T-cell (primary cell): ENCODE data around the gene FPR1. TPM values are rescaled to one million over a fixed set of nuclear protein-coding genes. Genes with fewer than 3 reads are reported as not detected.

Experiments
- ATAC-seq, 4 experiments: fragments of 200-7000 bp in 3 of 4; fragments of 150-1000 bp in 1 of 4; cut with Tn5 transposase; replicated peaks in 1 of 4; 1 replicate in 3 of 4; 2 replicates in 1 of 4; pipeline ENCODE4 v1.10.0; 2021; ENCODE audit warnings: moderate library complexity in 3 of 4, mild to moderate bottlenecking in 2 of 4, moderate number of reproducible peaks in 1 of 4
- CTCF ChIA-PET, 2 donors: fragments of 300-600 bp; sonication (Branson Sonifier 250); formaldehyde crosslinking; loops; one replicate each; lab custom pipeline; 2022; ENCODE audit warnings: antibody characterized with exemption in 2 of 2; lab: Charles Lee
- POLR2A ChIA-PET, 2 donors: fragments of 300-600 bp; sonication (Branson Sonifier 250); formaldehyde crosslinking; loops; one replicate each; lab custom pipeline; 2022; ENCODE audit warnings: antibody characterized with exemption in 2 of 2; lab: Charles Lee
- DNase-seq, 35 experiments: peaks; one replicate each; pipeline versions ENCODE4 v3.0.0 to v3.0.0-alpha.2; 2013 to 2023
- H3K27ac ChIP-seq: one replicate; pipeline ENCODE4 v1.5.1; 2013; ENCODE audit warnings: low read length
- H3K27me3 ChIP-seq, 2 experiments: replicated peaks in 1 of 2; 1 replicate in 1 of 2; 2 replicates in 1 of 2; pipeline versions ENCODE4 v1.6.1 to v1.7.0; 2013; ENCODE audit warnings: low read length in 1 of 2, mixed read lengths in 1 of 2; ENCODE audit not compliant: control insufficient read depth in 2 of 2, insufficient read depth in 2 of 2; ENCODE audit errors: extremely low read depth in 1 of 2
- H3K36me3 ChIP-seq, 2 donors: 1 replicate in 1 of 2; 2 replicates in 1 of 2; pipeline versions ENCODE4 v1.6.1 to v1.7.0; 2013; ENCODE audit warnings: low read length in 1 of 2; ENCODE audit not compliant: control insufficient read depth in 2 of 2, insufficient read depth in 1 of 2; ENCODE audit errors: extremely low read depth in 1 of 2
- H3K4me1 ChIP-seq, 2 experiments: 1 replicate in 1 of 2; 2 replicates in 1 of 2; pipeline versions ENCODE4 v1.6.1 to v1.7.0; 2013; ENCODE audit warnings: low read length in 2 of 2, mixed read lengths in 1 of 2; ENCODE audit not compliant: insufficient read depth in 2 of 2, control insufficient read depth in 1 of 2; ENCODE audit errors: extremely low read depth in 1 of 2
- H3K4me3 ChIP-seq, 2 donors: 1 replicate in 1 of 2; 2 replicates in 1 of 2; pipeline versions ENCODE4 v1.5.1 to v1.7.0; 2013; ENCODE audit warnings: mild to moderate bottlenecking in 2 of 2, low read length in 1 of 2, moderate library complexity in 1 of 2; ENCODE audit not compliant: control insufficient read depth in 1 of 2; ENCODE audit errors: extremely low read depth in 1 of 2
- H3K9me3 ChIP-seq: 2 replicates; pipeline ENCODE4 v1.7.0; 2013
- H3K27ac Mint-ChIP-seq, 2 donors: one replicate each; pipeline ENCODE4 v1.8.0; 2020 to 2021; ENCODE audit warnings: mild to moderate bottlenecking in 2 of 2, mixed read lengths in 2 of 2
- H3K27me3 Mint-ChIP-seq, 2 donors: one replicate each; pipeline ENCODE4 v1.8.0; 2021 to 2022; ENCODE audit warnings: mixed read lengths in 2 of 2
- H3K36me3 Mint-ChIP-seq: one replicate; pipeline ENCODE4 v1.8.0; 2021; ENCODE audit warnings: mixed read lengths
- H3K4me1 Mint-ChIP-seq, 3 donors: one replicate each; pipeline ENCODE4 v1.8.0; 2020 to 2022; ENCODE audit warnings: mixed read lengths in 3 of 3, mild to moderate bottlenecking in 1 of 3
- H3K4me3 Mint-ChIP-seq, 3 donors: one replicate each; pipeline ENCODE4 v1.8.0; 2020 to 2022; ENCODE audit warnings: mild to moderate bottlenecking in 3 of 3, mixed read lengths in 3 of 3, moderate library complexity in 3 of 3
- H3K9me3 Mint-ChIP-seq, 3 donors: one replicate each; pipeline ENCODE4 v1.8.0; 2020 to 2022; ENCODE audit warnings: mixed read lengths in 3 of 3
- WGBS: methylation state at CpG from one replicate; pipeline ENCODE4 v1.1.5; 2013; ENCODE audit warnings: missing lambda C conversion rate; ENCODE audit not compliant: insufficient coverage; 5-methylcytosine and 5-hydroxymethylcytosine counted together
- total RNA-seq, 35 experiments: library from RNA in 6 of 35; stranded (reverse) in 6 of 35; fragments of 120-200 nt in 1 of 35; gene quantifications; one replicate each; pipeline versions ENCODE4 v1.2.1 to v1.2.4 and lab custom pipeline; 2013 to 2026

Gene FPR1
- total RNA-seq, 5 donors from 2014 or later (not counting 1 experiment from before 2014, with no cell fraction given), result 0.13 to 0.19 TPM; not detected in 3

DNA sequence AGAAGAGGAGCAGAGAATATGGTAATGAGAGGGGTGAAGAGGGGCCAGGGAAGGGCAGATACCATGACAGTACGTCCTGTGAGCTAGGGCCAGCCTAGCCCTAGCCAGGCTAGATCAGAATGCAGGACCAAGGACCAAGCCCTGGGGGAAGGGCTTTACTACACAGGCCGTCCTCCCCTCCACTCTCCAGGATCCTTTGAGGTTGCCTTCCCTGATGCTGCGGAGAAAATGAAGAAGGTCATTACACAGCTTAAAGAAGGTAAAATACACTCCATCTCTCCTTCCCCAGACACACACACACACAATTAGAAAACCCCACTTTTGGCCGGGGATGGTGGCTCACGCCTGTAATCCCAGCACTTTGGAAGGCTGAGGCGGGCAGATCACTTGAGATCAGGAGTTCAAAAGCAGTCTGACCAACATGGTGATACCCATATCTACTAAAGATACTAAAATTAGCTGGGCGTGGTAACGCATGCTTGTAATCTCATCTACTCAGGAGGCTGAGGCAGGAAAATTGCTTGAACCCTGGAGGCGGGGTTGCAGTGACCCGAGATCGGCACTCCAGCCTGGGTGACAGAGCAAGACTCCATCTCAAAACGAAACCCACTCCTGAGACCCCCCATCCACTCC lies 50.1 kb downstream of the FPR1 start:
- Histone ChIP-seq H3K9me3 (no peaks in the 10 kb centered on the region), H3K36me3 (peaks cover 0 to 8% of the 10 kb centered on the region in 2 donors), H3K27ac (no peak overlapping the region), H3K27me3 (peaks cover 0 to 16% of the 10 kb centered on the region in 2 experiments), H3K4me1 (peaks cover 6 to 33% of the 10 kb centered on the region in 2 experiments), H3K4me3 (no peak overlapping the region)
- H3K27ac Mint-ChIP-seq, result no peak overlapping the region
- H3K27me3 Mint-ChIP-seq, result peaks cover 0 to 2% of the 10 kb centered on the region in 2 donors
- ChIA-PET POLR2A (no interaction called here), CTCF (no interaction called here)
- H3K4me1 Mint-ChIP-seq, result peaks cover 32 to 39% (median 35%) of the 10 kb centered on the region in 3 donors
- peaks cover 15% of the 10 kb centered on the region for H3K36me3 Mint-ChIP-seq
- WGBS, result 93% methylated on average over 6 of the region's 12 CpGs
- ATAC-seq, result no peak
- no peak overlapping the region for H3K4me3 Mint-ChIP-seq
- H3K9me3 Mint-ChIP-seq, result no peaks in the 10 kb centered on the region
- no peak for DNase-seq

DNA sequence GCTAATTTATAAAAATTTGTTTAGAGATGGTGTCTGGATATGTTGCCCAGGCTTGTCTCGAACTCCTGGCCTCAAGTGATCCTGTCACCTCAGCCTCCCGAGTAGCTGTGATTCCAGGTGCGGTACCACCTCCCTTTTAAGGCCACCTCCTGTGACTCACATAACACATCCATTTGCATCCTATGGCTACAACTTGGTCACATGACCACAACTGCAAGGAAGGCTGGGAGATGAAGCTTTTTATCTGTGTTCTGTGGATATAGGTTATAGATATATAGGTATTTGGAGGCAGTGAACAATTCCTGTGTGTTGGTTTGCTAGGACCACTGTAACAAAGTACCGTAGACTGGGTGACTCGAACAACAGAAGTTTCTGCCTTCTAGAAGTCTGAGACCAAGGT lies 52.5 kb downstream of the FPR1 start:
- peaks cover 7% of the 10 kb centered on the region for H3K36me3 Mint-ChIP-seq
- ChIA-PET CTCF (no interaction called here), POLR2A (no interaction called here)
- H3K4me3 Mint-ChIP-seq, result no peak overlapping the region
- WGBS, result 89% methylated on average over 2 of the region's 5 CpGs
- ATAC-seq (no peak), DNase-seq (no peak)
- H3K27me3 Mint-ChIP-seq, result peaks cover 0 to 2% of the 10 kb centered on the region in 2 donors
- H3K4me1 ChIP-seq, result peaks cover 6 to 20% of the 10 kb centered on the region in 2 experiments
- H3K27ac ChIP-seq, result no peak overlapping the region
- H3K4me3 ChIP-seq, result no peak overlapping the region
- no peaks in the 10 kb centered on the region for H3K9me3 ChIP-seq
- peaks cover 0 to 18% of the 10 kb centered on the region in 2 experiments for H3K27me3 ChIP-seq
- H3K27ac Mint-ChIP-seq, result no peak overlapping the region
- no peaks in the 10 kb centered on the region for H3K36me3 ChIP-seq
- H3K4me1 Mint-ChIP-seq, result peaks cover 15 to 16% (median 16%) of the 10 kb centered on the region in 3 donors
- H3K9me3 Mint-ChIP-seq, result no peaks in the 10 kb centered on the region

DNA sequence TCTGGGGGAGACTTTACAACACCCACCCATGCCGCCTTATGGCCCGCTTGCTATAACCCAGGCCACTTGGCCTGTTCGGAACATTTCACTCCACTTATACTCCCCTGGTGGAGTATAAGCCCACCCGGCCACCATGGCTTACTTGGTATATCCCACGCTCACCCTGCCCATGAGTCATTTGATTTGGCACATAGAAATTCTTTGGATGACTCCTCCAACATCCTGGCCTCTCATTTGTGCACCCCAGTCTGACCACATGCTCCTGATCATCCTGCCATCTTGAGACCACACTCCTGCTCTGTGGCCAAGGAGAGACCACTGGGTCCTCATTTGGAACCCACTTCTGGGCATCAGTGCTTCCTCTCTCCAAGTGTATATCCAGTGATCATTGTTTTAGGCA lies 53.4 kb downstream of the FPR1 start:
- peaks cover 9 to 13% (median 9%) of the 10 kb centered on the region in 3 donors for H3K4me1 Mint-ChIP-seq
- H3K36me3 ChIP-seq, result no peaks in the 10 kb centered on the region
- no peak overlapping the region for H3K27ac ChIP-seq
- H3K4me1 ChIP-seq, result peaks cover 5 to 13% of the 10 kb centered on the region in 2 experiments
- no peak for DNase-seq
- no peak for ATAC-seq
- no peaks in the 10 kb centered on the region for H3K9me3 ChIP-seq
- H3K4me3 Mint-ChIP-seq, result no peak overlapping the region
- H3K4me3 ChIP-seq, result no peak overlapping the region
- H3K27ac Mint-ChIP-seq, result no peak overlapping the region
- H3K27me3 Mint-ChIP-seq, result peaks cover 0 to 2% of the 10 kb centered on the region in 2 donors
- H3K9me3 Mint-ChIP-seq, result no peaks in the 10 kb centered on the region
- peaks cover 7% of the 10 kb centered on the region for H3K36me3 Mint-ChIP-seq
- whole genome bisulfite sequencing, result 87% methylated on average over 5 of the region's 5 CpGs
- CTCF ChIA-PET, result no interaction called here
- POLR2A ChIA-PET, result no interaction called here
- peaks cover 0 to 15% of the 10 kb centered on the region in 2 experiments for H3K27me3 ChIP-seq

DNA sequence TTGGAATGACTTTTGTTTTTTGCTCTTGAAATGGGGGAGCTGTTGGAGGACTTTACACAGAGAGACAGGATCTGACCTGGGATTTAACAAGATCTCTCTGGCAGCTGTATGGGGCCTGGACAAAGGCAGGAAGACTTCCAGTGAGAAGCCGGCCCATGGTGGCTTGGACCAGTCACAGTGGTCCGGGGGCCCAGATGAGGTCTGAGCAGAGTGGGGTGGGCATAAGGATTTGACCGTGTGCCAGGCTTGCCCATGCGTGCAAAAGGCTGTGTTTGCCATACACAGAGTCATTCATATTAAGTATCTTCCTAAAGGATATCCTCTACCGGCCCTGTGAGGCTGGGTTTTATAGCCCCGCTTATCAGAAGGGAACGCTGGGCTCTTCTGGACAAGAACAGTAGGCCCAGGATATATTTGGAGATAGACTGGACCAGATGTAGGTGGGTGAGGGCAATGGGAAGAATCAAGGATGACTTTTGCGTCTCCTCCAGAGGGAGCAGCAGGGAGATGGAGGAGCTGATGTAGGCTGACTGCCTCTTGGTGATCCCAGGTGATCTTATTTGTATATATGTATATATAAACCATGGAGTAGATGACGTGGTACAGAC lies 54.4 kb downstream of the FPR1 start:
- no peak for ATAC-seq
- Mint-ChIP-seq H3K4me3 (no peak overlapping the region), H3K36me3 (peaks cover 7% of the 10 kb centered on the region), H3K9me3 (no peaks in the 10 kb centered on the region), H3K27me3 (no peaks in the 10 kb centered on the region), H3K4me1 (peaks cover 0 to 3% (median 2%) of the 10 kb centered on the region in 3 donors), H3K27ac (no peak overlapping the region)
- Histone ChIP-seq H3K4me1 (peaks cover 0 to 3% of the 10 kb centered on the region in 2 experiments), H3K27ac (no peak overlapping the region), H3K9me3 (no peaks in the 10 kb centered on the region), H3K4me3 (no peak overlapping the region), H3K36me3 (no peaks in the 10 kb centered on the region), H3K27me3 (peaks cover 0 to 5% of the 10 kb centered on the region in 2 experiments)
- DNase-seq, result no peak
- CTCF ChIA-PET, result no interaction called here
- POLR2A ChIA-PET, result no interaction called here
- WGBS, result 100% methylated on average over 1 of the region's 9 CpGs

DNA sequence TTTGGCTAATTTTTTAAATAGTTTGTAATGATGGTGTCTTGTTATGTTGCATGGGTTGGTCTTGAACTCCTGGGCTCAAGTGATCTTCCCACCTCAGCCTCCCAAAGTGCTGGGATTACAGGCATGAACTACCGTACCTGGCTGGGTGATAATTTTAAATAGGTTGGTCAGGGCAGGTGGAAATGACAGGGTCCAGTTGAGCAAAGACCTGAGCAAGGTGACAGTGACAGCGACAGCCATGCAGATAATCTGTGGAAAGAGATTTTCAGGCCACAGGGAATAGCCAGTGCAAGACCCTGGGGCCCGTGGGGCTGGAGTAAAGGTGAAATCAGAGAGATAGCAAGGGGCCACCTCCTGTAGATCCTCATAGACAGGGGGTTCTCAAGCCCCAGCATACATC lies 55.1 kb downstream of the FPR1 start:
- H3K27ac Mint-ChIP-seq, result no peak overlapping the region
- Histone ChIP-seq H3K4me3 (no peak overlapping the region), H3K27ac (no peak overlapping the region), H3K27me3 (peaks cover 0 to 3% of the 10 kb centered on the region in 2 experiments), H3K4me1 (peaks cover 0 to 3% of the 10 kb centered on the region in 2 experiments), H3K36me3 (no peaks in the 10 kb centered on the region), H3K9me3 (no peaks in the 10 kb centered on the region)
- DNase-seq, result no peak
- no peak overlapping the region for H3K4me3 Mint-ChIP-seq
- peaks cover 7% of the 10 kb centered on the region for H3K36me3 Mint-ChIP-seq
- no peak for ATAC-seq
- 100% methylated on average over 1 of the region's 3 CpGs for WGBS
- ChIA-PET POLR2A (no interaction called here), CTCF (no interaction called here)
- H3K27me3 Mint-ChIP-seq, result no peaks in the 10 kb centered on the region
- H3K4me1 Mint-ChIP-seq, result peaks cover 0 to 6% (median 5%) of the 10 kb centered on the region in 3 donors
- no peaks in the 10 kb centered on the region for H3K9me3 Mint-ChIP-seq
